Measurements from ENCODE around the gene TRANK1.

- TF ChIP-seq EZH2phosphoT487 (IDR thresholded peaks at IDR 0.05; ENCODE audit: insufficient read depth, low read depth) (no peak), EZH2 (IDR thresholded peaks at IDR 0.05; ENCODE audit: insufficient read depth, poor library complexity, severe bottlenecking) (no peak)
Observed at GRCh38 chr3:36909181-36909580, 35.7 kb downstream of the TRANK1 start.
